Stimulated activated CD8-positive, alpha-beta memory T cell treated with anti-CD3 and anti-CD28 coated beads, Interleukin-12 subunit alpha, Interleukin-12 subunit beta, amount 100 ng/mL, for 1 hour (primary cell): ENCODE measurements around the gene POMGNT2.

Source experiments
- DNase-seq: peaks from one replicate; pipeline ENCODE4 v3.0.0-alpha.2; 2020; ENCODE audit warnings: low read depth

POMGNT2 gene

GRCh38 chr3:43102773-43103480 lies 3.0 kb downstream of the POMGNT2 start:
- no peak for DNase-seq

DNA sequence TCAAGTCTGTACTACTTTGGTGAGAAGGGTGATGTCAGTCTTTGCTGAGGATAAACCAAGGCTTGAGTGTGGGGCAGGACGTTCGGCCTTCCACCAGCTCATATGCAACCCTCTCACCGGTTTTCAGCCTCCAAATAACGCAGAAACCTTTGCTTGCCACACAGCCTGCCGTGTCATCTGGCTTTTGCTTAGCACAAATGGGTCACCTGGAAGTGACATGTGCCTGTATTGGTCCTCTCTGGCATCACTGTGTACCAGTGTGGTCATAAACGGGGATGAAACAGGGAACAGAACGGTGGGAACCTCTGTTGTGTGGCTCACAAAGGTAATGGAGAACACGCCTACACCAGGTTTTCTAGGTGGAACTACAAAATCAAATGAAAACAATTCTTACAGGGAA lies 7.1 kb downstream of the POMGNT2 start:
- DNase-seq, result no peak

DNA sequence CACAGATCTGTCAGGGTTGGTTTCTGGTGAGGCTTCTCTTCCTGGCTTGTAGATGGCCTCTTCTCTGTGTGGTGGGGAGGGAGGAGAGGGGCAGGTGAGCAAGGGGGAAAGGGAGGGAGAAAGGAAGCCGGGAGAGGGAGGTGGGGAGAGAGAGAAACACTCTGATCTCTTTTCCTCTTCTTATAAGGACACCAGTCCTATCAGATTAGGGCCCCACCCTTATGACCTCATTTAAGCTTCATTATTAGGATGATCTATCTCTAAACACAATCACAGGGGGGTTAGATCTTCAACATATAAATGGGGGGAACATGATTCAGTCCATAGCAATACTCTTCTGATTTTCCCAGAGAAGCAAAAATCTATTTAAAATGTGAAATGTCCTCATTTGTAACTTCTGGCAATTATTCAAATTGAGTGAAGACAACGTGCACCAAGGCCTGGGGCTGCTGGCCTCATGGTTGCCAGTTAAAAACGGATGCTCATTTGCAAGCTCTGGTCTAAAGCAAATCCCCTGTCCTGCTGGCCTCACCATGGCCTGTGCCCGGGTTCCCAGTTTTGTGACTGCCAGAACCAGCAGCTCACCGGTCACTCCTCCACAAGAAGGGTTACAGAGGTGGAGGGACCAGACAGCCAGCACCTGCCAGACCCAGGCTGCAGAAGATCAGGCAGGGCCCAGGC lies 8.3 kb downstream of the POMGNT2 start:
- no peak for DNase-seq

DNA sequence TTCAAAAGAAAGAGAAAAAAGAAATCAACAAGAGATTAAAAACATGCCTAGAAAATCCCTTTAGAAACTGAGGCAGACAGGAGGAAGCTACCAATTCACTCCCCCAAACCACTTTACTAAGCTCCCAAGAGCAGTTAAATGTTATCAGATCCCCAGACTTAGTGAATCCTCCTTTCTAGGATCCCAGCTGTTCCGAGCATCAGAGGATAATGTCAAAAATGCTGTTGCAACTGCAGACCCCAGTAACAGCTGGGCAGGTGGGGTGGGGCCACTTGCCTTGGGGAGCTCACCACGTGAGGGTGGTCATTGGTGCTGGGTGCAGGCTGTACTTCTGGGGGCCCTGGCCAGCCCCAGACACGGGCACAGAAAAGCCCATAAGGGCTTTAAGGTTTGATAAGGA lies 9.1 kb downstream of the POMGNT2 start:
- no peak for DNase-seq

DNA sequence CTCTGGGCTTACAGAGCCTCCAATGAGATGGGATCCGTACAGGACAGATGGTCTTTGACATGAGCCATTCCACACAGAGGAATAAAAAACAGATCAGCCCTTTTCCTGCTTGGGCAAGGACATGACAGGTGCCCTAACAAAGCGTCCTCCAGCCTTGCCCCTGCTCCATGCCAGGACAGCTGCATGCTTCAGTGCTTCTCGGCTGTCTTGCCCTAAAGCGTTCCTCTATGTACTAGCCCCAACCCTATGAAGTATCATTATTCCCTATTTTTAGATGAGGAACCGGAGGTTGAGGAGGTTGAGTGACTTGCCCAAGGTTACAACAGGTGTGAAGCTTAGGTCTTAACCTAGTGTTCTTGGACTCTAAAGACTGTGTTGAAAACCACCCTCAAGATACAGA lies 10.5 kb downstream of the POMGNT2 start:
- no peak for DNase-seq

DNA sequence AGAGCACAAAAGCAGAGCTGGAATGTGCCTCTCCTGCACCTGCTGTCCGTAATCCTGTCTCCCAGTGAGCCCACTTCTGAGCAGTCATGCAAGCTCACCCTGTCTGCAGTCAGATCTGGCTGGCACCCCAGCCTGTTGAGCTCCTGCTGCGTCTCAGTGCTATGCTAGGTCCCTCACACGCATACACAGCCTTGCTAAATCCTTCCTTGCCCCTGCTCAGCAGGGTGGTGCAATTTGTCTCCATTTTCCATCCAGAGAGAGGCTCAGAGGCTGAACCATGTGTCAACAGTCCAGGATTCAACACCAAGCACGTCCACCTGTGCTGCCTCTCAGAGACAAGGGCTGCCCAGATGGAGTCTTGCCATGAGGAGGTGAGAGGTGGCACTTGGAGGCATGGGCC lies 11.0 kb downstream of the POMGNT2 start:
- no peak for DNase-seq

DNA sequence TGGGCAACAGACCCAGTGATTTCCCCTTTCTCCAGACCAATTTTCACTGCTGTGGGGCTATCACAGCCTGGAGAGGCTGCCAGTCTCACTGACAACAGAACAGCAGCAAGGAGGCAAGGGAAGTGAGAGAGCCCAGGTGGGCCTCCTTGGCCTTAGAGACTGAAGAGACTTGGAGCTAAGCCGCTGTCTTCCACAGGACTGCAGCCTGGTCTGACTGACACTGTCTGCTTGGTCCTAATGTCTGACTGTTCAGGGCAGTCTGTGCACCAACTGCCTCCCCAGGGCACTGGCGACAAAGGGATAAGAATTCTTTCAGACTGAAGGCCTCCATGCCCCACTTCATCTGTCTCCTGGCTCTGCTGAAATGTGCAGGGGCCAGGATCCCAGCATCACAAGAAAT lies 11.5 kb downstream of the POMGNT2 start:
- DNase-seq, result no peak

DNA sequence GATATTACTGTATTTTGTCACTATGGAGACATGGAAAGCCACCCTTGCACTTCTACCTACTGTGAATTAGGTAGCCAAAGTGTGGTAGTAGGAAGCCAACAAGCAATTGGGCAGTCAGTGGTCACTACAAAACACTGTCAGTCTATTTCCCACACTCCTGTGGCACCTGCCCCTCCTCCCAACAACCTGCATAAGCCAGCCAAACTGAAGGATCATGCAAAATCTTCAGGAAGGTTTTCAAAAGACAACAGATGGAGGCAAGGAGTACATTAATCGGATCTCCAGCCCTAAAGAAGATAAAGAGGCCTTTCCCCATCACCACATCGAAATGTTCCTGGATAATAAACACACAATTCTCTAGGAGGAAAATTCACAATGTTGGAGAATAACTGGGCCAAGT lies 11.9 kb downstream of the POMGNT2 start:
- no peak for DNase-seq

DNA sequence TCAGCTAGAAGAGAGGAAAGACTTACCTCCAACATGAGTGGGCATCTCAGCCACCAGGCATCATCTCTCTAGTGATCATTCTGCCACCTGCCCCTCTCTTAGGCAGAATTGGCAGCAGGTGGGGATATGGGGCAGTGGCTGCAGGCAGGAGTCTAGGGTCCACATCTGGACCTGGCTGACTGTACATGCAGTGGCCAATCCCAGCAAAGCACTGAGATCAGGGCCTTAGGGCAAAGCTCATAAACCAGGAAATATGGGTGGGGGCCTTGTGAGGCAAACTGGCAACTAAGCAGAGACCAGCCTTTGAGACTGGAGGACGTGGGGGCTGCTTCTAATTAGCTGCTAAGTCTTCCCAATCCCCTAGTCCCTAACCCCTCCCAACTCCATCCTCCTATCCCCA lies 12.9 kb downstream of the POMGNT2 start:
- DNase-seq, result no peak

GRCh38 chr3:43091481-43091880 lies 14.4 kb downstream of the POMGNT2 start:
- DNase-seq, result no peak

DNA sequence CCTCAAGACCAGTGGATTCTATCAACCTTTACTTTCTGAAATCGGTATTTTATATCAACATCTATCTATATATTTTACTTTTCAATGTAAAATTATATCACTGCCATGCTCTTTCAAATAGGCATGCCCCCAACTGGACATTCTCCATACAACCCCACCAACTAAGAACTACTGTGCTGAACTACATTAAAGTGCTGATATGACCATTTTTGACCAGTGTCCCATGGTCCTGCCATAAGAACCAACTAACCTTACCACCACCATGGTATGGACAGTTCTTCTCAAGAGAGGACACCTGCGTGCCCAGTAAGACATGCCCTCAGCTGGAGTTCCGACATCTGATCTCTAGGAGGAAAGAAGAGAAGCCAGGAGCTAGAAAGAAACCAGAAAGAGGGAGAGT lies 15.6 kb downstream of the POMGNT2 start:
- no peak for DNase-seq

- DNase-seq, result no peak
Observed at GRCh38 chr3:43089081-43089480, 16.8 kb downstream of the POMGNT2 start.

- no peak for DNase-seq
Observed at GRCh38 chr3:43087249-43087776, 18.6 kb downstream of the POMGNT2 start.

DNA sequence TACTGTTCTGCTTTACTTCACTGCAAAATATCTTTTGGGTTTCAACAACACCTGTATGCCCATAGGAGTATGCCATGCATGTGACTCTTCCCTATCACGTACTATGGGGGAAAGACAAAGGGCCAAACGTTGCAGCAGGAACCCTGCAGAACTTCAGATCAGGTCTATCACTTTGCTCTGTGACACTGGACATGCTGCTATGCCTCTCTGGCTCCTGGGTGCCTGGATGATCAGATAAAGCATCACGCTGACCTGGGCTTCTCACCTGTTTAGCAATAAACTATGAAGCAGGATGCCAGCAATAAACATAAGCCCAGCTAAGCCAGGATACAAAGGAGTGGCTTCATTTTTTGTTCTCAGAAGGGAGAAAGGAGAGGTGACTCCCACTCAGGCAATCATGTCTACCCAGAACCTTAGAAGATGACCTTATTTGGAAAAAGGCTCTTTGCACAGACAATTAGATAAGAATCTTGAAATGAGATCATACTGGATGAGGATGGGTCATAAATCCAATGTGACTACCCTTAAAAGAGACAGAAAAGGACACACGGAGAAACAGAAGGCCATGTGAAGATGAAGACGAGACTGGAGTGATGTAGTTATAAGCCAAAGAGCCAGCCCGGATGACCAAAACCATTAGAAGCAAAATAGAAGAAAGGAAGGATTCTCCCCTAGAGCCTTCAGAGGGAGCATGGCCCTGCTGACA lies 19.3 kb downstream of the POMGNT2 start:
- DNase-seq, result no peak

DNA sequence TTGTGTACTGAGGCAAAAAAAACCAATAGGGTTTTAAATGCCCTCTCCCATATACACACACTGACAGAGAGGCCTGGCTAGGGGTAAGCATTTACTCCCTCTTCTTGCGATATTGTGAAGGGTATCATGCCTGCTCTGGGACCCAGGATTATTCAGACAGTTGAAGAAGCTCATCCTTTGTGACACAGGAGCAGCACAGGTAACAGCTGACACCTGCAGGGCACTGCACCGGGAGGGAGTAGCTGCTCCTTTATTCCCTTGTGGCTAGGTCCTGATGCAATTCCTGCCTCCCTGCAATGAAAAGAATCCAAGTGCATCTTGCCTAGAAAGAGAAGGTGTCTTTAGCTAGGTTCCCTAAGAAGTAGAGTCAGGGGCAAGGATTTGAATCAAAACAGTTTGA lies 23.4 kb downstream of the POMGNT2 start:
- no peak for DNase-seq

- no peak for DNase-seq
Observed at GRCh38 chr3:43081796-43082195, 24.1 kb downstream of the POMGNT2 start.

- no peak for DNase-seq
Observed at GRCh38 chr3:43080726-43081568, 24.9 kb downstream of the POMGNT2 start.

DNA sequence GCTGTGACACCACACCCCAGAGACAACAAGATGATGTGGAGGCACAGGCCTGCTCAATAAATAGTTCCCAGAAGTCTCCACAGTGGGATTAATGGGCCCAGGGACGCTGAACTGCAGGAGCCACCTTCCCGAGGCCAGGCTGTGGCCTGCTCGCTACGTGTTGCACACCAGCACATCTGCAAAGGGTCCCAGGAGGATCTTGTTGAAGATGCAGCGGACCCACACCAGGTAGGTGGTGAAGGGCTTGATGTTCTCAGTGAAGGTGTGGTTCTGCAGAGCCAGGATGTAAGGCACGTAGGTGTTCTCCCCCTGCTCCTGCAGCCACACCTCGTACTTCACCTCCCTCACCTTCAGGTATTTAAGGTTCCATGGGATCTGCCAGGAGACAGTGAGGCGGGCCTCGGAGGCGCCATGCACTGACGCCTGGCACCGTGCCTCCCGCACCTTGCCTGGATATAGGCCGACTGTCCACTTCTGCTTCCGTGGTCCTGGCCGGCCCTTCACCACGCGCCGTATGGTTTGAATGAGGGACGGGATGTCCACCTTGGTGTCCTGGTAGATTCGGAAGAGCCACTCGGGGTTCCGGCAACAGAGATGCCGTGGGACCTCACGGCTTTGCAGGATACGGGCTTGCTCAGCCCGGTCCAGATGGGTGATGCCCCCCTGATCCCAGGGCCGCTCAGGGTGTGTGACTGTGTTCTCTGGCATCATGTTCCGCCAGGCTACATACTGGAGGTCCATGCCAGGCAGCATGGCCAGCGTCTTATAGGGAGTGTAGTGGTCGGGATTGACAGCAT lies 26.1 kb downstream of the POMGNT2 start:
- DNase-seq, result no peak

DNA sequence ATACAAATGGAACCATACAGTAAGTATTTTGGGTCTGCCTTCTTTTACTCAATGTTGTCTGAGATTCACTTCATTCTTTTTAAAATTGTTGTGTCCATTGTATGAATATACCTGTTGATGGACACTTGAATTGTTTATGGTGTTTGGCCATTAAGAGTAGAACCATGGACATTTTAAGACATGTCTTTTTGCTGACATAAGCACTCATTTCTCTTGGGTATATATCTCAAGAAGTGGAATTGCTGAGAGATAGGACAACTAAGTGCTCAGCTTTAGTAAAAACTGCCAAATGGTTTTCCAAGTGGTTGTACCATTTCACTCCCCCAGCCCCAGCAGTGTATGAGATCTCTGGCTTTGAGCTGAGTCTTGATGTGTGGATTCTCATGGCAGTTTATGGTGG lies 28.2 kb downstream of the POMGNT2 start:
- DNase-seq, result no peak

GRCh38 chr3:43077261-43077660 lies 28.6 kb downstream of the POMGNT2 start:
- DNase-seq, result no peak

DNA sequence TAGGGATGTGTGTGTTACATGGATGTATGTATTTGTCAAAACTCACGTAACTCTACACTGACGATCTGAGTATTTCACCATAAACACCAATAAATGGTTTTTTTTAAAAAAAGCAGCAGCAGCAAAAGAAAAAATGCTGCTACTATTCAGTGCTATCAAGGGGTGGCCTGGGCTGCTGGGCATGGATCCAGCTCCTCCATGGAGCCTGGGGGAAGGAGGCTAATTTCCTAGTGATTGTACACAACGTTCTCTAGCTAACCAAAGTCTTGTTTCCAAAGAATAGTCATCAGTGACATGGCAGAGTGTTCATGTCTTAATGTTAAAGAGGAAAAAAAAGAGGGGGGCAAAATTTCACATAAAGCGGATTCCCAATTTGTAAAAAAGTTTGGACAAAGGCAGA lies 29.0 kb downstream of the POMGNT2 start:
- no peak for DNase-seq
